Heart left ventricle (tissue), 16 donors: ENCODE measurements around the gene MAFF. TPM values are rescaled to one million over a fixed set of nuclear protein-coding genes. Genes with fewer than 3 reads are reported as not detected.
"Not testable (repeated sequence)": the region's sequence is repeated elsewhere in the genome, so short reads cannot be mapped to it uniquely, and the experiment has no call there.

Experiments used
- ATAC-seq, 4 donors: fragments of 200-7000 bp; cut with Tn5 transposase; one replicate each; pipeline ENCODE4 v1.9.1; 2020 to 2022; ENCODE audit warnings: moderate library complexity in 4 of 4, mild to moderate bottlenecking in 3 of 4, moderate number of reproducible peaks in 1 of 4
- DNase-seq, 5 donors: peaks; one replicate each; pipeline ENCODE4 v3.0.0-alpha.2; 2020
- H3K27ac ChIP-seq, 12 donors: fragments of 200-600 bp; sonication (generic) in 4 of 12; one replicate each; pipeline versions ENCODE4 v1.5.0 to v1.8.0; 2016 to 2022; ENCODE audit warnings: mild to moderate bottlenecking in 2 of 12
- H3K27me3 ChIP-seq, 9 donors: fragments of 200-600 bp; sonication (generic) in 2 of 9; one replicate each; pipeline versions ENCODE4 v1.5.1 to v1.8.0; 2016 to 2022; ENCODE audit warnings: mild to moderate bottlenecking in 3 of 9
- H3K36me3 ChIP-seq, 9 donors: fragments of 200-600 bp; sonication (generic) in 2 of 9; one replicate each; pipeline versions ENCODE4 v1.5.0 to v1.8.0; 2018 to 2022; ENCODE audit warnings: mild to moderate bottlenecking in 2 of 9
- H3K4me1 ChIP-seq, 12 donors: fragments of 200-600 bp; sonication (generic) in 4 of 12; one replicate each; pipeline versions ENCODE4 v1.5.0 to v1.8.0; 2016 to 2022; ENCODE audit warnings: mild to moderate bottlenecking in 3 of 12
- H3K4me3 ChIP-seq, 12 donors: fragments of 200-600 bp; sonication (generic) in 4 of 12; one replicate each; pipeline versions ENCODE4 v1.5.0 to v1.8.0; 2017 to 2022; ENCODE audit warnings: mild to moderate bottlenecking in 9 of 12, moderate library complexity in 4 of 12
- H3K9me3 ChIP-seq, 12 donors: fragments of 200-600 bp; sonication (generic) in 4 of 12; one replicate each; pipeline versions ENCODE4 v1.5.0 to v1.8.0; 2016 to 2022; ENCODE audit warnings: mild to moderate bottlenecking in 1 of 12
- CTCF ChIP-seq, 12 donors: fragments of 200-600 bp; sonication (generic) in 4 of 12; IDR thresholded peaks; one replicate each; pipeline versions ENCODE4 v1.5.0 to v1.8.0; 2018 to 2022; ENCODE audit warnings: antibody characterized with exemption in 12 of 12, mild to moderate bottlenecking in 5 of 12
- POLR2A ChIP-seq, 2 donors: fragments of 450-650 bp; IDR thresholded peaks; one replicate each; pipeline ENCODE4 v1.6.1; 2017; ENCODE audit warnings: antibody characterized with exemption in 2 of 2, mild to moderate bottlenecking in 2 of 2, moderate library complexity in 2 of 2
- WGBS, 4 donors: extraction: QIAGEN DNeasy Blood & Tissue Kit in 2 of 4; methylation state at CpG; one replicate each; pipeline versions ENCODE4 v1.1.5 to v1.1.7; 2013 to 2018; 5-methylcytosine and 5-hydroxymethylcytosine counted together
- intact Hi-C, 10 donors: fragments of 100-400 bp; cut with DNase I; formaldehyde crosslinking; loops; one replicate each; pipeline versions ENCODE4 v1.11.1 to v1.14.2; 2022
- long read RNA-seq, 3 donors: library from polyadenylated mRNA; unstranded; transcript quantifications; one replicate each; pipeline ENCODE4 v2.0.0, GENCODE V29; 2020 to 2021
- polyA plus RNA-seq, 2 donors: library from polyadenylated mRNA; stranded (reverse); fragments of 200-250 nt; gene quantifications; one replicate each; pipeline ENCODE4 v1.2.3, GENCODE V29; 2013
- total RNA-seq, 9 donors: library from RNA; depleted of rRNA in 2 of 9; stranded (reverse); fragments of >200 nt in 2 of 9; fragmentation: NEBNext Ultra II Directional in 3 of 9; extraction: Animal tissue kit (Norgen Biotek cat#: 25700) in 3 of 9; gene quantifications; one replicate each; pipeline versions ENCODE4 v1.1.0 to v1.2.4, GENCODE V29; 2016 to 2023
- donor health status: ischemic (EF 13 %, LVEDD 7.1; RV severe dilation, severe dysfunction).
- donor health status: healthy with polysubstance abuse.
- donor health status: DM: no; HTN: yes; CAD: no.
- donor health status: DM: no; HTN: no; CAD: no.
- donor health status: ischemic (EF 25% LVEDD 6.9; RV normal size, moderate dysfunction).
- donor health status: ischemic (EF 25% LVEDD 5.7; RV mildly dilated, moderate dysfunction).
- donor health status: healthy.
- donor health status: DM: yes; HTN: yes; CAD: no.
- donor health status: ischemic (EF 35%, LVEDD 5.7; RV mildly dilated, moderate dysfunction).
- donor health status: nonischemic (EF 11% LVEDD 7.7; RV severe dilation, severe dysfunction).
- donor health status: DM: yes; HTN: yes; CAD: no.
- donor health status: PGD.
- donor health status: ischemic (EF 29% LVEDD 5.4; RV normal size, mild dysfunction).
- donor health status: nonischemic (EF 23%, LVEDD 6.1; RV moderate dilation, normal function).

The MAFF gene
- total RNA-seq (10 to 100 TPM in 3 of 9 donors, 1 to 10 TPM in 6; 1.9 to 35.8 (median 4.0) TPM), polyA plus RNA-seq (10 to 100 TPM in 1 of 2 donors, 1 to 10 TPM in 1; 4.7 to 36.0 TPM)
- long read RNA-seq, donor 1, transcript MAFF-201 (3 exons, 2,490 nt) = major isoform, 7 of 7 reads
- long read RNA-seq, donor 1, partial matches to known transcripts = 0 of 7 reads
- long read RNA-seq, donor 1, other reads (novel, unspliced or antisense) = 0 of 7 reads
- long read RNA-seq, donor 2, transcript MAFF-201 (3 exons, 2,490 nt) = major isoform, 9 of 12 reads
- long read RNA-seq, donor 2, partial matches to known transcripts = 1 of 12 reads
- long read RNA-seq, donor 2, other reads (novel, unspliced or antisense) = 2 of 12 reads
- long read RNA-seq, donor 3, transcript MAFF-201 (3 exons, 2,490 nt) = major isoform, 6 of 9 reads
- long read RNA-seq, donor 3, partial matches to known transcripts = 1 of 9 reads
- long read RNA-seq, donor 3, other reads (novel, unspliced or antisense) = 2 of 9 reads

GRCh38 chr22:38201711-38202436 lies at the start of gene MAFF:
MAFF (plus strand) TSS chr22:38201994; CDS start chr22:38213854, 11,860 bp downstream.
- no peaks in the 10 kb centered on the region for H3K36me3 ChIP-seq
- intact Hi-C loops = loop anchor here in 6 of 10 donors (1.0 to 10.0 kb wide), 5 partner anchors 20 to 87 kb away; partner anchors contain the start of genes BAIAP2L2 (in 2 of the 6) and TMEM184B (in 1 of the 6)
- DNase-seq (peak; percentile 96 to 98 (median 97)), ATAC-seq (peak; percentile 69 to 88 (median 86))
- H3K4me1 ChIP-seq = peaks cover 6 to 37% (median 26%) of the 10 kb centered on the region in 12 donors
- no peaks in the 10 kb centered on the region for H3K9me3 ChIP-seq
- H3K4me3 ChIP-seq = peak within 1 kb of the TSS; percentile 73 to 98 (median 80)
- 0 to 1% (median 1%) methylated on average over 25 to 85 of the region's 85 CpGs for WGBS, 4 donors
- TF ChIP-seq POLR2A (IDR thresholded peaks at IDR 0.05) = peak; percentile 88 to 94
- TF ChIP-seq CTCF (IDR thresholded peaks at IDR 0.05) = no peak
- no peaks in the 10 kb centered on the region for H3K27me3 ChIP-seq
- peak within 1 kb of the TSS; percentile 95 to 100 (median 98) for H3K27ac ChIP-seq

- WGBS, 4 donors = 63 to 85% (median 76%) methylated on average over 4 of the region's 4 CpGs
- intact Hi-C loops = no loop called here
- TF ChIP-seq POLR2A (IDR thresholded peaks at IDR 0.05) (no peak), CTCF (IDR thresholded peaks at IDR 0.05) (no peak)
These were observed 47.8 kb upstream of the MAFF start for GRCh38 chr22:38153821-38154562.

GRCh38 chr22:38154563-38154915 lies 47.3 kb upstream of the MAFF start:
- DNase-seq, H3K36me3 ChIP-seq, H3K27me3 ChIP-seq, ATAC-seq, H3K9me3 ChIP-seq, intact Hi-C loops, H3K27ac ChIP-seq, H3K4me1 ChIP-seq, H3K4me3 ChIP-seq: not testable (repeated sequence)
- 62 to 78% (median 73%) methylated on average over 1 of the region's 1 CpG for WGBS, 4 donors
- TF ChIP-seq CTCF (IDR thresholded peaks at IDR 0.05) = peak in 1 of 12 donors; percentile 5

More at GRCh38 chr22:38153821-38154562, 47.8 kb upstream of the MAFF start:
- Histone ChIP-seq H3K4me3 (no peak overlapping the region), H3K9me3 (no peaks in the 10 kb centered on the region), H3K27ac (no peak overlapping the region), H3K27me3 (no peaks in the 10 kb centered on the region), H3K36me3 (no peaks in the 10 kb centered on the region), H3K4me1 (no peaks in the 10 kb centered on the region)
- ATAC-seq = peak in 1 of 4 donors; percentile 34
- no peak for DNase-seq
